HL-60/S4 treated with retinoic acid at 250 ng/mL for 4 days and 3 days (cell line): ENCODE results near the gene TRAPPC5.
"Not testable (repeated sequence)": the region's sequence is repeated elsewhere in the genome, so short reads cannot be mapped to it uniquely, and the experiment has no call there.

Experiments
- in situ Hi-C: fragments of 300-500 bp; cut with MboI; formaldehyde crosslinking; loops from 2 replicates; pipeline ENCODE4 v1.7.0; 2022; ENCODE audit warnings: low sequenced_read_pairs

Gene TRAPPC5

GRCh38 chr19:7680606-7681339 lies at the start of gene TRAPPC5:
TSS of gene TRAPPC5 (plus strand) at chr19:7680833. CDS start at chr19:7682254, 1,421 bp downstream.
- in situ Hi-C loops, result no loop called here

GRCh38 chr19:7631577-7631976 lies 49.1 kb upstream of the TRAPPC5 start:
- in situ Hi-C loops, result no loop called here

GRCh38 chr19:7632340-7633203 lies 48.1 kb upstream of the TRAPPC5 start:
- in situ Hi-C loops, result no loop called here

GRCh38 chr19:7633698-7634097 lies 46.9 kb upstream of the TRAPPC5 start, which contains the start of gene PCP2:
TSS of gene PCP2 (minus strand) at chr19:7633719. CDS start at chr19:7633457, 262 bp downstream.
- in situ Hi-C loops, result no loop called here

GRCh38 chr19:7635670-7636069 lies 45.0 kb upstream of the TRAPPC5 start:
- in situ Hi-C loops, result no loop called here

- in situ Hi-C loops, result no loop called here
Observed at GRCh38 chr19:7636317-7636690, 44.3 kb upstream of the TRAPPC5 start.

GRCh38 chr19:7636691-7637373 lies 43.8 kb upstream of the TRAPPC5 start, which contains the start of gene STXBP2:
TSS of gene STXBP2 (plus strand) at chr19:7637110. CDS start at chr19:7637150, 40 bp downstream.
- in situ Hi-C loops, result no loop called here

GRCh38 chr19:7637374-7638256 lies 43.0 kb upstream of the TRAPPC5 start:
- in situ Hi-C loops, result no loop called here

GRCh38 chr19:7638802-7639465 lies 41.7 kb upstream of the TRAPPC5 start:
- in situ Hi-C loops, result no loop called here

- in situ Hi-C loops, result no loop called here
Observed at GRCh38 chr19:7639863-7640348, 40.7 kb upstream of the TRAPPC5 start.

- in situ Hi-C loops, result no loop called here
Observed at GRCh38 chr19:7640803-7641202, 39.8 kb upstream of the TRAPPC5 start.

GRCh38 chr19:7641290-7642276 lies 39.0 kb upstream of the TRAPPC5 start:
- in situ Hi-C loops, result no loop called here

- in situ Hi-C loops, result no loop called here
Observed at GRCh38 chr19:7642295-7643030, 38.2 kb upstream of the TRAPPC5 start.

GRCh38 chr19:7643031-7643415 lies 37.6 kb upstream of the TRAPPC5 start:
- in situ Hi-C loops, result no loop called here

GRCh38 chr19:7643629-7644549 lies 36.7 kb upstream of the TRAPPC5 start:
- in situ Hi-C loops, result not testable (repeated sequence)

- in situ Hi-C loops, result no loop called here
Observed at GRCh38 chr19:7644550-7644877, 36.1 kb upstream of the TRAPPC5 start.

- in situ Hi-C loops, result no loop called here
Observed at GRCh38 chr19:7645163-7645562, 35.5 kb upstream of the TRAPPC5 start.
